Astrocyte (in vitro differentiated cells and primary cell): Measurements from ENCODE around the gene TULP4. TPM values are rescaled to one million over a fixed set of nuclear protein-coding genes. Genes with fewer than 3 reads are reported as not detected.

Experiments
- DNase-seq: peaks from one replicate; pipeline ENCODE4 v3.0.0-alpha.2; 2010; ENCODE audit warnings: low read depth
- FAIRE-seq: peaks from 2 replicates; lab custom pipeline; 2011; peaks lifted over from hg19 to GRCh38; lab: Jason Lieb, UNC
- H2AFZ ChIP-seq: 2 replicates; pipeline ENCODE4 v1.6.0; 2012; ENCODE audit warnings: low read depth, low read length, inconsistent platforms
- H3K27ac ChIP-seq: 2 replicates; pipeline ENCODE4 v1.5.1; 2011; ENCODE audit warnings: low read depth, low read length, inconsistent platforms
- H3K27me3 ChIP-seq: 2 replicates; pipeline ENCODE4 v1.6.0; 2011; ENCODE audit warnings: low read length, inconsistent platforms; ENCODE audit not compliant: insufficient read depth
- H3K36me3 ChIP-seq: 2 replicates; pipeline ENCODE4 v1.5.1; 2011; ENCODE audit warnings: low read length, inconsistent platforms; ENCODE audit not compliant: insufficient read depth
- H3K4me1 ChIP-seq: 2 replicates; pipeline ENCODE4 v1.5.1; 2011; ENCODE audit warnings: low read length, inconsistent platforms; ENCODE audit not compliant: insufficient read depth
- H3K4me2 ChIP-seq: 2 replicates; pipeline ENCODE4 v1.6.0; 2012; ENCODE audit warnings: low read length, inconsistent platforms
- H3K4me3 ChIP-seq: 2 replicates; pipeline ENCODE4 v1.5.1; 2011; ENCODE audit warnings: low read depth, mild to moderate bottlenecking, low read length, inconsistent platforms; ENCODE audit not compliant: insufficient read depth
- H3K79me2 ChIP-seq: 2 replicates; pipeline ENCODE4 v1.6.0; 2012; ENCODE audit warnings: mild to moderate bottlenecking, low read length, inconsistent platforms; ENCODE audit not compliant: insufficient read depth
- H3K9ac ChIP-seq: 2 replicates; pipeline ENCODE4 v1.6.0; 2012; ENCODE audit warnings: mild to moderate bottlenecking, low read length, inconsistent platforms
- H3K9me3 ChIP-seq: 2 replicates; pipeline ENCODE4 v1.5.1; 2012; ENCODE audit warnings: low read depth, mild to moderate bottlenecking, low read length, inconsistent platforms; ENCODE audit not compliant: insufficient read depth
- H4K20me1 ChIP-seq: 2 replicates; pipeline ENCODE4 v1.6.0; 2012; ENCODE audit warnings: low read length, inconsistent platforms; ENCODE audit not compliant: insufficient read depth
- H3K27ac Mint-ChIP-seq: one replicate; pipeline ENCODE4 v1.8.0; 2021; ENCODE audit warnings: mild to moderate bottlenecking, mixed read lengths; ENCODE audit not compliant: unreplicated experiment
- H3K27me3 Mint-ChIP-seq: one replicate; pipeline ENCODE4 v1.8.0; 2021; ENCODE audit warnings: low read depth, mixed read lengths; ENCODE audit not compliant: unreplicated experiment
- H3K36me3 Mint-ChIP-seq: one replicate; pipeline ENCODE4 v1.8.0; 2021; ENCODE audit warnings: low read depth, mixed read lengths; ENCODE audit not compliant: unreplicated experiment
- H3K4me1 Mint-ChIP-seq: one replicate; pipeline ENCODE4 v1.8.0; 2021; ENCODE audit warnings: low read depth, mixed read lengths; ENCODE audit not compliant: unreplicated experiment
- H3K4me3 Mint-ChIP-seq: one replicate; pipeline ENCODE4 v1.8.0; 2021; ENCODE audit warnings: mild to moderate bottlenecking, moderate library complexity, mixed read lengths; ENCODE audit not compliant: unreplicated experiment
- H3K9me3 Mint-ChIP-seq: one replicate; pipeline ENCODE4 v1.8.0; 2021; ENCODE audit warnings: mild to moderate bottlenecking, mixed read lengths; ENCODE audit not compliant: unreplicated experiment
- EZH2 ChIP-seq: IDR thresholded peaks from 2 replicates; pipeline ENCODE4 v1.6.1; 2012; ENCODE audit warnings: mild to moderate bottlenecking, low read length, inconsistent platforms; ENCODE audit not compliant: insufficient read depth
- total RNA-seq: library from RNA; stranded (reverse); gene quantifications from 2 replicates; pipeline ENCODE4 v1.2.1, GENCODE V29; 2021
- TF ChIP-seq, protein P1 (sequence below): IDR thresholded peaks from 2 replicates; pipeline ENCODE4 v1.5.1; 2011; ENCODE audit warnings: low read depth, mild to moderate bottlenecking, inconsistent platforms, low read length, moderate library complexity; ENCODE audit not compliant: insufficient read depth

The TULP4 gene
- total RNA-seq, 1 donor from 2014 or later: 91.2 TPM

GRCh38 chr6:158408552-158409130, 96.4 kb downstream of the TULP4 start:
- peaks cover 12% of the 10 kb centered on the region for H3K9me3 Mint-ChIP-seq
- H3K36me3 ChIP-seq: no peaks in the 10 kb centered on the region
- peak overlapping the region; percentile 61 for H3K27ac ChIP-seq
- no peak overlapping the region for H3K4me3 Mint-ChIP-seq
- no peaks in the 10 kb centered on the region for H3K27me3 ChIP-seq
- no peak overlapping the region for H2AFZ ChIP-seq
- H3K4me2 ChIP-seq: peak overlapping the region; percentile 45
- FAIRE-seq: no peak
- H3K4me3 ChIP-seq: no peak overlapping the region
- no peaks in the 10 kb centered on the region for H3K27me3 Mint-ChIP-seq
- DNase-seq: peak; percentile 96
- no peaks in the 10 kb centered on the region for H3K9me3 ChIP-seq
- H4K20me1 ChIP-seq: no peaks in the 10 kb centered on the region
- TF ChIP-seq EZH2: no peak
- TF ChIP-seq, protein P1, sequence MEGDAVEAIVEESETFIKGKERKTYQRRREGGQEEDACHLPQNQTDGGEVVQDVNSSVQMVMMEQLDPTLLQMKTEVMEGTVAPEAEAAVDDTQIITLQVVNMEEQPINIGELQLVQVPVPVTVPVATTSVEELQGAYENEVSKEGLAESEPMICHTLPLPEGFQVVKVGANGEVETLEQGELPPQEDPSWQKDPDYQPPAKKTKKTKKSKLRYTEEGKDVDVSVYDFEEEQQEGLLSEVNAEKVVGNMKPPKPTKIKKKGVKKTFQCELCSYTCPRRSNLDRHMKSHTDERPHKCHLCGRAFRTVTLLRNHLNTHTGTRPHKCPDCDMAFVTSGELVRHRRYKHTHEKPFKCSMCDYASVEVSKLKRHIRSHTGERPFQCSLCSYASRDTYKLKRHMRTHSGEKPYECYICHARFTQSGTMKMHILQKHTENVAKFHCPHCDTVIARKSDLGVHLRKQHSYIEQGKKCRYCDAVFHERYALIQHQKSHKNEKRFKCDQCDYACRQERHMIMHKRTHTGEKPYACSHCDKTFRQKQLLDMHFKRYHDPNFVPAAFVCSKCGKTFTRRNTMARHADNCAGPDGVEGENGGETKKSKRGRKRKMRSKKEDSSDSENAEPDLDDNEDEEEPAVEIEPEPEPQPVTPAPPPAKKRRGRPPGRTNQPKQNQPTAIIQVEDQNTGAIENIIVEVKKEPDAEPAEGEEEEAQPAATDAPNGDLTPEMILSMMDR: no peak
- H3K9ac ChIP-seq: peak overlapping the region; percentile 14
- H3K4me1 Mint-ChIP-seq: peaks cover 39% of the 10 kb centered on the region
- H3K79me2 ChIP-seq: peaks cover 8% of the 10 kb centered on the region
- H3K4me1 ChIP-seq: peaks cover 32% of the 10 kb centered on the region
- H3K36me3 Mint-ChIP-seq: peaks cover 24% of the 10 kb centered on the region
- H3K27ac Mint-ChIP-seq: no peak overlapping the region

GRCh38 chr6:158409451-158409850, 97.2 kb downstream of the TULP4 start:
- Histone ChIP-seq H3K79me2 (peaks cover 8% of the 10 kb centered on the region), H3K4me2 (peak overlapping the region; percentile 45), H3K9ac (peak overlapping the region; percentile 11), H2AFZ (no peak overlapping the region), H3K27ac (peak overlapping the region; percentile 61), H3K4me3 (no peak overlapping the region), H4K20me1 (no peaks in the 10 kb centered on the region), H3K27me3 (no peaks in the 10 kb centered on the region), H3K36me3 (peaks cover 3% of the 10 kb centered on the region), H3K4me1 (peaks cover 32% of the 10 kb centered on the region), H3K9me3 (no peaks in the 10 kb centered on the region)
- FAIRE-seq (no peak), DNase-seq (peak; percentile 91)
- Mint-ChIP-seq H3K4me1 (peaks cover 39% of the 10 kb centered on the region), H3K4me3 (no peak overlapping the region), H3K27me3 (no peaks in the 10 kb centered on the region), H3K9me3 (peaks cover 8% of the 10 kb centered on the region), H3K36me3 (peaks cover 29% of the 10 kb centered on the region), H3K27ac (no peak overlapping the region)
- TF ChIP-seq, protein P1: no peak
- no peak for TF ChIP-seq EZH2

- H3K4me2 ChIP-seq: no peak overlapping the region
- no peak overlapping the region for H3K4me3 Mint-ChIP-seq
- H3K27me3 Mint-ChIP-seq: no peaks in the 10 kb centered on the region
- no peaks in the 10 kb centered on the region for H4K20me1 ChIP-seq
- TF ChIP-seq, protein P1: no peak
- TF ChIP-seq EZH2: no peak
- peaks cover 25% of the 10 kb centered on the region for H3K36me3 Mint-ChIP-seq
- no peak overlapping the region for H3K9ac ChIP-seq
- no peak overlapping the region for H3K4me3 ChIP-seq
- peaks cover 3% of the 10 kb centered on the region for H3K36me3 ChIP-seq
- H3K9me3 ChIP-seq: no peaks in the 10 kb centered on the region
- H3K27me3 ChIP-seq: no peaks in the 10 kb centered on the region
- peaks cover 30% of the 10 kb centered on the region for H3K4me1 ChIP-seq
- no peak overlapping the region for H3K27ac ChIP-seq
- peaks cover 8% of the 10 kb centered on the region for H3K79me2 ChIP-seq
- peaks cover 8% of the 10 kb centered on the region for H3K9me3 Mint-ChIP-seq
- H3K27ac Mint-ChIP-seq: no peak overlapping the region
- H3K4me1 Mint-ChIP-seq: peaks cover 40% of the 10 kb centered on the region
- DNase-seq (no peak), FAIRE-seq (no peak)
- no peak overlapping the region for H2AFZ ChIP-seq
These were observed 98.5 kb downstream of the TULP4 start for GRCh38 chr6:158410784-158411183.
